Measurements from ENCODE around the gene ITGAE. TPM values are rescaled to one million over a fixed set of nuclear protein-coding genes. Genes with fewer than 3 reads are reported as not detected.
A peak's percentile ranks its signal among the peaks of the same experiment; 100 is the strongest.

Gene ITGAE
- total RNA-seq, 4 donors from 2014 or later: 8.3 to 13.9 (median 9.6) TPM

DNA sequence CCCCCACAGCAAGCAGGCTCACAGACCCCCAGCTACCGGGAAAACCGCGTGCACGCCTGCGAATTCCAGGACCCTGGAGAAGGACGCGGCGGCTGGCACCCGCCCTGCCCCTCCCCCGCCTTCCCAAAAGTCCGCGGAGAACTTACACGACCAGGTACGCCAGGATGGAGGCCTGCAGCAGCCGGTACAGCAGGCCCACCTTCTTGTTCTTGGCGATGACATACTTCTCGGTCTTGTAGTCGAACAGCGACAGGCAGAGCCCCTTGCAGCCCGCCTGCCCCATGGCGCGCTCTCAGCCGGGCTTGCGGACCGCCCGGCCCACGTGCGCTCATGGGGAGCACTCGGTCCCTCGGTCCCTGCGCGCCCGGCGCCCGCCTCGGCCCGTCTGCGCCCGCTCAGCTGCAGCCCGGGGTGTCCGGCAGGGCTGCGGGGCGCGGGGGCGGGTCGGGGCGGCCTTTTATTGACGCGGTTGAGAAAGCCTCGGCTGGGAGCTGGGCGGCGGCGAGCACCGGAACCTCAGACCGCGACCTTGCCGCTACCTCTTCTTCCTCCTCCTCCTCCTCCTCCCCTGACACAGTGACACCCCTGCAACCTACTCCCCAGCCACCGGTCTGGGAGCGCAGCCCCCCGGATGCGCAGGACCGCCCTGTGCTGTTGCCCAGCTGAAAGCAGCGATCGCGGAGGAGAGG, 105.1 kb downstream of the ITGAE start, which contains the start of gene P2RX5:
Gene P2RX5 (minus strand): TSS at position 433 of the 689 bp plus-strand sequence. CDS start 150 bp downstream, at position 283.
- peak within 1 kb of the TSS; percentile 29 for H3K4me3 ChIP-seq (ENCODE audit: low read depth, poor library complexity, severe bottlenecking)
- intact Hi-C loops (cut with DNase I; ENCODE audit: low total_unique reads): no loop called here
- TF ChIP-seq POLR2A (IDR thresholded peaks at IDR 0.05): no peak
- TF ChIP-seq, protein P1, sequence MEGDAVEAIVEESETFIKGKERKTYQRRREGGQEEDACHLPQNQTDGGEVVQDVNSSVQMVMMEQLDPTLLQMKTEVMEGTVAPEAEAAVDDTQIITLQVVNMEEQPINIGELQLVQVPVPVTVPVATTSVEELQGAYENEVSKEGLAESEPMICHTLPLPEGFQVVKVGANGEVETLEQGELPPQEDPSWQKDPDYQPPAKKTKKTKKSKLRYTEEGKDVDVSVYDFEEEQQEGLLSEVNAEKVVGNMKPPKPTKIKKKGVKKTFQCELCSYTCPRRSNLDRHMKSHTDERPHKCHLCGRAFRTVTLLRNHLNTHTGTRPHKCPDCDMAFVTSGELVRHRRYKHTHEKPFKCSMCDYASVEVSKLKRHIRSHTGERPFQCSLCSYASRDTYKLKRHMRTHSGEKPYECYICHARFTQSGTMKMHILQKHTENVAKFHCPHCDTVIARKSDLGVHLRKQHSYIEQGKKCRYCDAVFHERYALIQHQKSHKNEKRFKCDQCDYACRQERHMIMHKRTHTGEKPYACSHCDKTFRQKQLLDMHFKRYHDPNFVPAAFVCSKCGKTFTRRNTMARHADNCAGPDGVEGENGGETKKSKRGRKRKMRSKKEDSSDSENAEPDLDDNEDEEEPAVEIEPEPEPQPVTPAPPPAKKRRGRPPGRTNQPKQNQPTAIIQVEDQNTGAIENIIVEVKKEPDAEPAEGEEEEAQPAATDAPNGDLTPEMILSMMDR (IDR thresholded peaks at IDR 0.05): no peak
- 0% methylated on average over 18 to 61 of the region's 65 CpGs for WGBS, 2 donors
- DNase-seq (ENCODE audit: low spot score in 2 of 2): peak in 1 of 2 donors; percentile 81

DNA sequence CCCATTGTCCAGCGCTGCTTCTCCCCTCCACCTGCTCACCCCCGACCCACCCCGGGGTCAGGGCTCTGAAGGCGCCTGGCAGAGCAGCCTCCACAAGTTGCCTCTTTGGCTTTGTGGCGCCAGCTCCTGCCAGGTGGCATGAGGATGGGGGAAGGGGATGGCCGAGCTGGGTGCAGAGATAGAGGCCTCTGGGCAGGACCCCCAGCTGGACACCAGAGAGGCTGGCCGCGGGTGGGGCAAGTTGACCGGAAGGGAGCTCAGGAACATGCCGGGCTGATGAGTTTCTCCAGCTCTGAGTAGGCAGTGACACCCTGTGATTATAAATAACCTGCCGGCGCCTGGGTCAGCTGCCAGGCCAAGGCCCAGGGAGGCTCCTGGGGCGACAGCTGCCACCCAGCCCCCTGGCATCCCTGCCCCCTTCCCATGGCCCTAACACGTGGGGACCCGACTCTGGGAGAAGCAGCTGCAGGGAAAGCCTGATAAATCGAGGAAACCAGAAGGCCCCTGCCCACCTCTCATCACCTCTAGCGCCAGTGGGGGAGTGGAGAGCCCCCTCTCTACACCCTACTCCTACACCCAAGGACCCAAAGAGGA, 105.8 kb downstream of the ITGAE start:
- DNase-seq (ENCODE audit: low spot score in 2 of 2): peak in 1 of 2 donors; percentile 68
- H3K4me3 ChIP-seq (ENCODE audit: low read depth, poor library complexity, severe bottlenecking): peak overlapping the region; percentile 29
- WGBS, 2 donors: 11 to 16% methylated on average over 17 of the region's 17 CpGs
- intact Hi-C loops (cut with DNase I; ENCODE audit: low total_unique reads): no loop called here
- TF ChIP-seq, protein P1 (IDR thresholded peaks at IDR 0.05): no peak
- no peak for TF ChIP-seq POLR2A (IDR thresholded peaks at IDR 0.05)

DNA sequence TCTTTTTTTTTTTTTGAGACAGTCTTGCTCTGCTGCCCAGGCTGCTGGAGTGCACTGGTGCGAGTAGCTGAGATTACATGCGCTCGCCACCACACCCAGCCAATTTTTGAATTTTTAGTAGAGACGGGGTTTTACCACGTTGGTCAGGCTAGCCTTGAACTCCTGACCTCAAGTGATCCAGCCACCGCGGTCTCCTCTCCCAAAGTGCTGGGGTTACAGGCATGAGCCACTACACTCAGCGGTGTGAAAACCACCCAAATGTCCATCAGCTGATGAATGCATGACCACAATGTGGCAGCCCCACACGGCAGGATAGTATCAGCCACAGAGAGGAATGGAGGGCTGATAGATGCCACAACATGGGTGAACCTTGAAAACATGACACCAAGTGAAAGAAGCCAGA, 107.2 kb downstream of the ITGAE start:
- 71 to 74% methylated on average over 9 of the region's 9 CpGs for WGBS, 2 donors
- TF ChIP-seq, protein P1 (IDR thresholded peaks at IDR 0.05): no peak
- no peak for TF ChIP-seq POLR2A (IDR thresholded peaks at IDR 0.05)
- intact Hi-C loops (cut with DNase I; ENCODE audit: low total_unique reads): no loop called here

DNA sequence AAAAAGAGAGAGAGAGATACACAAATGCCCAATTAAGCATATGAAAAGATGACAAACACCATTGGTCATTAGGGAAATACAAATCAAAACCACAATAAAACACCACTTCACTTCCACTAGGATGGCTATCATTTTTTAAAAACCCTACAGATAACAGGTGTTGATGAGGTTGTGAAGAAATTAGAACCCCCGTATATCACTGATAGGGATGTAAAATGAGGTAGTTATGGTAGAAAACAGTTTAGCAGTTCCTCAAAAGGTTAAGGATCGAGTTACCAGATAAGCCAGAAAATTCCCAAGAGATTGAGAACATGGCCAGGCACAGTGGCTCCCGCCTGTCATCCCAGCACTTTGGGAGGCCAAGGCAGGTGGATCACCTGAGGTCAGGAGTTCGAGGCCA, 107.8 kb downstream of the ITGAE start:
- 59 to 64% methylated on average over 4 of the region's 4 CpGs for WGBS, 2 donors
- intact Hi-C loops (cut with DNase I; ENCODE audit: low total_unique reads): no loop called here
- H3K4me3 ChIP-seq (ENCODE audit: low read depth, poor library complexity, severe bottlenecking): no peak overlapping the region
- TF ChIP-seq POLR2A (IDR thresholded peaks at IDR 0.05): no peak
- TF ChIP-seq, protein P1 (IDR thresholded peaks at IDR 0.05): no peak
- no peak for DNase-seq (ENCODE audit: low spot score in 2 of 2)

More for the DNA sequence above, 107.2 kb downstream of the ITGAE start:
- DNase-seq (ENCODE audit: low spot score in 2 of 2): no peak
- no peak overlapping the region for H3K4me3 ChIP-seq (ENCODE audit: low read depth, poor library complexity, severe bottlenecking)

DNA sequence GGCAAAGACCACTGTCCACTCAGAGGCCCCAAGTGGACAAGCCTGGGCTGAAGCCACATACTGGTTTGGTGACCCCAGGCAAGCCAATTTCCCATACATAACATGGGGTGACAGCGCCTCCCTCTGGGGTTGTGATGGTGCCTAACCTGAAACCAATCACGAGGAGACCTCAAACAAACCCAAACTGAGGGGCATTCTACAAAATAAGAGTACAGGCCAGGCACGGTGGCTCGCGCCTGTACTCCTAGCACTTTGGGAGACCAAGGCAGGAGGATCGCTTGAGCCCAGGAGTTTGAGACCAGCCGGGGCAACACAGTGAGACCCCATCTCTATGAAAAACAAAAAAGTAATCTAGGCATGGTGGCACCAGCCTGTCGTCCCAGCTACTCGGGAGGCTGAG, 108.6 kb downstream of the ITGAE start:
- no peak for DNase-seq (ENCODE audit: low spot score in 2 of 2)
- intact Hi-C loops (cut with DNase I; ENCODE audit: low total_unique reads): no loop called here
- TF ChIP-seq POLR2A (IDR thresholded peaks at IDR 0.05): no peak
- TF ChIP-seq, protein P1 (IDR thresholded peaks at IDR 0.05): no peak
- no peak overlapping the region for H3K4me3 ChIP-seq (ENCODE audit: low read depth, poor library complexity, severe bottlenecking)
- 87% methylated on average over 9 of the region's 9 CpGs for WGBS, 2 donors

Measured in lower leg skin (tissue), 4 donors.